22Rv1 (cell line): ENCODE results near the gene MRPS26.

Source experiments
- H3K27ac ChIP-seq: fragments of 450-650 bp; 2 replicates; pipeline ENCODE4 v1.5.1; 2017
- ZFX ChIP-seq: fragments of 450-650 bp; IDR thresholded peaks from 2 replicates; pipeline ENCODE4 v1.6.1; 2017; ENCODE audit warnings: antibody characterized with exemption, borderline replicate concordance
- TF ChIP-seq, protein P1 (sequence below): fragments of 450-650 bp; IDR thresholded peaks from 2 replicates; pipeline ENCODE4 v1.5.1; 2017; ENCODE audit warnings: mild to moderate bottlenecking

Gene MRPS26

DNA sequence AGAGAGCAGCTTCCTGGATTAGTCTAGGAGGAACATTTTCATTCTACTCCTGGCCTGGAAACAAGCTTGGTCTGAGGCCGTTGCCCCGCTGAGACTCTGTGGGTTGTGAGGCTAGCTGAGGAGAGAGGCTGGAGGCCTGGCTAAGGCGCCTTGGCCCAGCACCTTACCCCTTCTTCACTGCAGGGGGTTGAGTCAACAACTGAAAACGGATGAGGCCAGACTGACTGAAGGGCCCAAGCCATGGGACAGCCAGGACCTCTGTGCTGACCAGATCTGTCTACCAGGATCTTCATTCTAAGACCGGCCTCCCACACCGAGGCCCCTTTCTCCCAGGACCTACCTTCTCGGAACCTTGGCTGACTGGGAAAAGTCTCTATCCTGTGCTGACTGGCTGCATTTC, 42.2 kb downstream of the MRPS26 start:
- TF ChIP-seq, protein P1, sequence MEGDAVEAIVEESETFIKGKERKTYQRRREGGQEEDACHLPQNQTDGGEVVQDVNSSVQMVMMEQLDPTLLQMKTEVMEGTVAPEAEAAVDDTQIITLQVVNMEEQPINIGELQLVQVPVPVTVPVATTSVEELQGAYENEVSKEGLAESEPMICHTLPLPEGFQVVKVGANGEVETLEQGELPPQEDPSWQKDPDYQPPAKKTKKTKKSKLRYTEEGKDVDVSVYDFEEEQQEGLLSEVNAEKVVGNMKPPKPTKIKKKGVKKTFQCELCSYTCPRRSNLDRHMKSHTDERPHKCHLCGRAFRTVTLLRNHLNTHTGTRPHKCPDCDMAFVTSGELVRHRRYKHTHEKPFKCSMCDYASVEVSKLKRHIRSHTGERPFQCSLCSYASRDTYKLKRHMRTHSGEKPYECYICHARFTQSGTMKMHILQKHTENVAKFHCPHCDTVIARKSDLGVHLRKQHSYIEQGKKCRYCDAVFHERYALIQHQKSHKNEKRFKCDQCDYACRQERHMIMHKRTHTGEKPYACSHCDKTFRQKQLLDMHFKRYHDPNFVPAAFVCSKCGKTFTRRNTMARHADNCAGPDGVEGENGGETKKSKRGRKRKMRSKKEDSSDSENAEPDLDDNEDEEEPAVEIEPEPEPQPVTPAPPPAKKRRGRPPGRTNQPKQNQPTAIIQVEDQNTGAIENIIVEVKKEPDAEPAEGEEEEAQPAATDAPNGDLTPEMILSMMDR, result no peak
- no peak for TF ChIP-seq ZFX
- H3K27ac ChIP-seq, result no peak overlapping the region

DNA sequence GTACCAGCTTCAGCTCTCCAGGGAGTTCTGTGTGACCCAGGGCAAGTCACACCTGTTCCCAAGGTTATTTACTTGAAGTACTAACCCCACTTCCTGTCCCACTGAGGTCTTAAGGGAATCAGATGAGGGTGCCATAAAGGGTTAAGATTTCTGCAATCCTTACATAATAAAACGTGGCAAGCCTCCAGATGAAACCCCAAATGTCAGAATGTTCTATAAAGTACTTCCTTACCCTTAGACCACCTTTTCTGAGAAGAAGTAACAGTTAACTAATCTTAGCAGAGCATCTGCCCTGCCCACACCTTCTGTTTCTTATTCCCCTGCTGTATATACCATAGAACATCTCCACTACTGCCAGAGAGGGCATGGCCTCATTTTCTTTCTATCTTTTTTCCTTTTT, 44.7 kb downstream of the MRPS26 start:
- no peak for TF ChIP-seq ZFX
- TF ChIP-seq, protein P1, result no peak
- H3K27ac ChIP-seq, result no peak overlapping the region

DNA sequence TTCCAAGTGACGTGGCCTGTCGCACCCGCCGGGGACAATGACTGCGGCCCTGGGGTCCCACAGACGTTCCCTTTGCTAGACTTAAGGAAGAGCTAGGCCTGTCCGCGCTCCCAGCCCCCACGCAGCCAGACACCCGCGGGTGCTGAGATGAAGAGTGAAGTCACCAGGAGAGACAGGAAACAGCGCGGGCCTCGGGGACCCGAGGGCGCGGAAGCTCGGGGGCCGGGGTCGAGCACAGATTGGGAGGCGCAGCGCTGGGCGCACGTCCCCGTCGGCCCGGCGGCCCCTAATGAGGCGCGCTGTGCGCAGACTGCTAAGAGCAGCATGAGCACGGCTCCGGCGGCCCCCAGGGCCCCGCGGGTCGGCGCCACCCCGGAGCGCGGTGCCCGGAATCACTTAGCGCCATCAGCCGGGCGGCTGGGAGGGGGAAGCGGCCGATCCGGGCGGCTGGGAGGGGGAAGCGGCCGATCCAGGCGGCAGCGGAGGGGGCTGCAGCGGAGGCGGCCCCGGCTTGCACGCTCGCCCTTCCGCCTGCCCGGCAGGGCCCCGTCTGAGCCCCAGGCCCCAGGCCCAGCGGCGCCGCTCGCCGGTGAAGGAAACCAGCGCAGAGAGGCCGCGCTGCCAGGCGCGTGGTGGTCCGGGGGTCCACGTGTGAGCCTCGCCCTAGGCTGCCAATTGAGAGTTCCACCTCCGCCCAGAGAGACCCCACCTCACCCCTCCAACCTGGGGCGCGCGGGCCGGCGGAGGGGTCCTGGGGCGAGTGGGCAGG, 46.9 kb downstream of the MRPS26 start:
- TF ChIP-seq, protein P1, result no peak
- no peak for TF ChIP-seq ZFX
- no peak overlapping the region for H3K27ac ChIP-seq

DNA sequence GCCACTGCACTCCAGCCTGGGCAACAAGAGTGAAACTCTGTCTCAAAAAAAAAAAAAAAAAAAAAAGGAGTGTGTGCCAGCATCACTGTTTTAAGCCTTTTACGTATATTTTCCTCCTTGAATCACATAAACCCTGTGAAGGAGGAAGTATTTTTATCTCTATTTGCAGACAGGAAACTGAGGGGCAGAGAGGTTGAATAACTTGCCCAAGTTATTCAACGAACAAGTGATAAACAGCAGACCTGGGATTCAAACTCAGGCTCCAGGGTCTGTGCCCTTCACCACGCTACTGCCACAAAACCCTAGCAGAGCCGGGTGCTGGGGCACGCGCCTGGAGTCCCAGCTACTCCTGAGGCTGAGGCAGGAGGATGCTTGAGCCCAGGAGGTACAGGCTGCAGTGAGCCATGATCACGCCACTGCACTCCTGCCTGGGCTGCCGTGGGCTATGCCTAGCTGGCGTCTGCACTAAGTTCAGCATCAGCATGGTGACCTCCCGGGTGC, 48.1 kb downstream of the MRPS26 start:
- H3K27ac ChIP-seq, result no peak overlapping the region
- TF ChIP-seq, protein P1, result no peak
- TF ChIP-seq ZFX, result no peak

DNA sequence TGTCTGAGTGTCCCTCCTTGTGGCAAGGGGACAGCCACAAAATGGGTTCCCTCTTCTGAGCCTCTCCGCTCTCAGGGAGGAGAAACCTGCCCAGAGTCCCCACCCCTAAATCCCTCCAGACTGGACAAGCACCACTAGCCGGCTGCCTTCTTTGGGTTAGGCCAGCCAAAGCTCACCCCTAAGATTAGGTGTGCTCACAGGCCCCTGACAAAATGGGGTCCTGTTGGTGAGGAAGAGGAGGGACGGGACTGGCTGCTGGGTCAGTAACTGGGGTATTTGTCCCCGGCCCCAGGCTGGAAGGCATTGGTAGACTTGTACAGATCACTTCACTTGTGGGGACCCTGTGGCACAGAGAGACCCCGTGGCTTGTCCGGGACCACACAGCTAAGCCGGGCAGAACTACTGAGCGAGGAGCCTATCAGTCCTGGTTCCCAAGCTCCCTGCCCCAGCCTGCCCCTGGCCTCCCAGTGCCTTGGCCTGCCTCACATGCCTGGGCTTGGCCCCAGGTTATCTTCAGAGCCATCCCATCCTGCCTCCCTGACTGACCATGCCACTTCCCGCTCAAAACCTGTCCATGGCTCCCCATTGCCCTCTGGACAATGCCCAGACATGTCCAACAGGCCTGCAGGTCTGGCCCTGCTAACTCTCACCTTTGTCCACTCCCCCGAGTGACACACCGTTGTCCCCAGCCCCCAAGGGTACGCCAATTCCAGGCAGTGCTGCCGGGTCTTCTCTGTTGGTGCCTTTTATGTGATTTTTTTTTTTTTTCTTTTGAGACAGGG, 49.2 kb downstream of the MRPS26 start:
- H3K27ac ChIP-seq, result no peak overlapping the region
- TF ChIP-seq ZFX, result no peak
- TF ChIP-seq, protein P1, result no peak
